Measurements from ENCODE around the gene SUCLG1.

The SUCLG1 gene

GRCh38 chr2:84373866-84374265 lies 85.2 kb downstream of the SUCLG1 start:
- H3K27me3 ChIP-seq (ENCODE audit: insufficient read depth, low read length, poor library complexity), result no peaks in the 10 kb centered on the region
- H2AFZ ChIP-seq (ENCODE audit: low read depth, low read length), result no peak overlapping the region
- H3K9ac ChIP-seq (ENCODE audit: low read depth, low read length), result no peak overlapping the region
- no peaks in the 10 kb centered on the region for H3K9me3 ChIP-seq (ENCODE audit: insufficient read depth, low read length, severe bottlenecking)
- TF ChIP-seq EZH2 (IDR thresholded peaks at IDR 0.05; ENCODE audit: borderline replicate concordance, low read depth, low read length, severe bottlenecking) (no peak), CTCF (IDR thresholded peaks at IDR 0.05; ENCODE audit: borderline replicate concordance, extremely low read depth, low read length, poor library complexity, severe bottlenecking) (no peak)
- H3K79me2 ChIP-seq (ENCODE audit: insufficient read depth, low read length), result no peaks in the 10 kb centered on the region
- no peak overlapping the region for H3K27ac ChIP-seq (ENCODE audit: low read length)
- no peaks in the 10 kb centered on the region for H3K4me1 ChIP-seq (ENCODE audit: insufficient read depth, low read length)
- H3K4me3 ChIP-seq (ENCODE audit: low read depth in 1 of 2, low read length in 2 of 2), result no peak overlapping the region
- no peak for DNase-seq
- H3K4me2 ChIP-seq (ENCODE audit: insufficient read depth, low read length), result no peak overlapping the region
- ATAC-seq (ENCODE audit: insufficient read depth, low read depth), result no peak
- H3K36me3 ChIP-seq (ENCODE audit: insufficient read depth, low read length), result no peaks in the 10 kb centered on the region
- no peaks in the 10 kb centered on the region for H4K20me1 ChIP-seq (ENCODE audit: insufficient read depth, low read length)
